GM18909 (cell line): ENCODE measurements around the gene OOEP.
A peak's percentile ranks its signal among the peaks of the same experiment; 100 is the strongest.
"Not testable (repeated sequence)": the region's sequence is repeated elsewhere in the genome, so short reads cannot be mapped to it uniquely, and the experiment has no call there.

ENCODE experiments used
- ATAC-seq: cut with Tn5 transposase; IDR thresholded peaks from one replicate; pipeline ENCODE4 v1.9.1; 2021; ENCODE audit warnings: mild to moderate bottlenecking; ENCODE audit not compliant: unreplicated experiment, poor library complexity

The OOEP gene

DNA sequence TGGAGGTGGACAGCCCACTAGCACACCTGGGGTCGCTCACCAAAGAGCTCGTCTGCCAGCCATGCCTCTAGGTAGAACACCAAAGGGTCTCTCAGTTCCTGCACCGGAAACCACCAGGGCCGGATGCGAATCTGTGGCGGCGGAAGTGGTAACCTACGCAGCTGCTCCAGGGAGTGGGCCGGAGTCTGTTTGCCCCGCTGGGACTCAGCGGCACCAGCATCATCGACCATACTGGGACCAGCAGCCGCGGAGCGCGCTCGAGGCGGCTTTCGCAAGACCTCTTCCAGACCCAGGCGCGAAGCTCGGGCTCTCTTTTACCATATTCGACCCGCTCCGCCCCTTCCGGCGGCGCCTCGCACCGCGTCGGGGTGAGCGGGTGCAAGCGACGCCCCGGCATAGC is at the start of gene OOEP:
TSS of gene OOEP (minus strand) at position 335 of the 400 bp plus-strand sequence. CDS start at position 230, 105 bp downstream.
- ATAC-seq = no peak

DNA sequence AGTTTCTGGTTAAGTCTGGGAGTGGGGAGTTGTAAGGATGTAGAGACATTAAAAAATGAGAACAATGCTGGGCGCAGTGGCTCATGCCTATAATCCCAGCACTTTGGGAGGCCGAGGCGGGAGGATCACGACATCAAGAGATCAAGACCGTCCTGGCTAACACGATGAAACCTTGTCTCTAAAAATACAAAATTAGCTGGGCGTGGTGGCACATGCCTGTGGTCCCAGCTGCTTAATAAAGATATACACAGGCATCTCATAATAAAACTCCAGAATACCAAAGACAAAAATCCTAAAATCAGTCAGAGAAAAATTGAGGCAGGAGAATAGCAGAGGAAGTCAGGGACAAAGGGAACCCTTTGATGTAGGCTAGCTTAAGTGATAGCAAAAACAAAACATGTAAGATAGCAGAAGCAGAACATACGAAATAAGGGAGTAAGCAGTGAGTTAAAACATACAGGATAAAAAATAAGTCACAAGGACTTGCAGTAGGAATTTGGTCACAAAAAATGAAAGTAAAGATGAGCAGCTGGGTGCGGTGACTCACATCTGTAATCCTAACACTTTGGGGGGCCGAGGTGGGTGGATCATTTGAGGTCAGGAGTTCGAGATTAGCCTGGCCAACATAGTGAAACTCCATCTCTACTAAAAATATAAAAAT is 48.5 kb upstream of the OOEP start:
- ATAC-seq = no peak

DNA sequence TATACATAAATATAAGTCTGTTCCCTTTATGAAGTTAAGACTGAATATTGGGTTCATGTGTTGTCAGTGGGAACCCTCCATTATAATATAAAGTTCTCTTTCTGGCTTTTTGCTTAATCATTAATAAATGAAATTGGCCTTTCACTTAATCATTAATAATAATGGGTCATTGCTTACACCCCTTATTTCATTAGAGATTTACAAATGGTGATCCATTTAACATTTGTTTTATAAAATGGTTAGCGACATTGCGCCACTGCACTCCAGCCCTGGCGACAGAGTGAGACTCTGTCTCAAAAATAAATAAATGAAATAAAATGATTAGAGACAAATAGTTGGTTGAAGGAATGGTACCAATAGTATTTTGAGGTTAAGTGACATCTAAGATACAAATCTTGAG is 43.4 kb upstream of the OOEP start:
- no peak for ATAC-seq

DNA sequence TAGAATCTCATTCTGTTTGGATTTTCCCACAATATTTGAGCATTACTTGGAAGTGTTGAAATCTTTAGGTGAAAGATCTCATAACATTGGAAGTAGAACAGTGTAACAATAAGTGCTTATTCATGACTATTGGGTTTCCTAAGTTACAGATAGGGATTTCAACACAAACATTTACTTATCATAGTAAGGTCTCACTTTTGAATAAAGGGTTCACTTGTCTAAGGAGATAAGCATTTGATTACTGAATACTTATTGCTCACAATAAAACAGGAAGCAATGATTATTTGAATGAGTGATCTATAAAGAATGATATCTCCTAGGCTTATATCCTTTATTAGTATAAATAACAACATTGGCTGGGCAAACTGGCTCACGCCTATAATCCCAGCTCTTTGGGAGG is 39.7 kb upstream of the OOEP start:
- ATAC-seq = no peak

DNA sequence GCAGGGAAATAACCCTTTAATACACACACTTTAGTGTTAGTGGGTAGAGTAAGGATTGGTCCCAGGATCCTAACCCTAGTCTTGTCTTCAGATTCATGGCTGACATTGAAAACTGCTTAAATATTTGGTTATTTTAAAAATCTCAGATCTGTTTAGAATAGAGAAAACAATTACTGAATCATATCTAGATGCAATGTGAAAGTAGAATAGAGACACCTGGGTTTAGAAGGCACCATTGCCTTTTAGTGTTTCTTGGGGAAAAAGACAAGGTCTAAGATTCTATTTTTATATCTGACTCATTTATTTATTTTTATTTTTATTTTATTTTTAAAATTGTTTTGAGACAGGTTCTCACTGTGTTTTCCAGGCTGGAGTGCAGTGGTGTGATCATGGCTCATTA is 31.0 kb upstream of the OOEP start:
- ATAC-seq = no peak

DNA sequence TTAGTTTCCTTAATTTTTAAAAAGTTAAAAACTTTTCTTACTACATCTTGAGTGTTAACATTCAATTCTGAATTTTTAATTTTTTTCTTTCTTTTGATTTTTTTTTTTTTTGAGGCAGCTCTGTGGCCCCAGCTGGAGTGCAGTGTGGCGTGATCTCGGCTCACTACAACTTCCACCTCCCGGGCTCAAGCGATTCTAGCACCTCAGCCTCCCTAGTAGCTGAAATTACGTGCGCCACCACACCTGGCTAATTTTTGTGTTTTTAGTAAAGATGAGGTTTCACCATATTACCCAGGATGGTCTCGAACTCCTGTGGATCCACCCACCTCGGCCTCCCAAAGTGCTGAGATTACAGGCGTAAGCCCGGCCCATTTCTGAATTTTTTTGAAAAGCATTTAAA is 26.2 kb upstream of the OOEP start:
- ATAC-seq = no peak

DNA sequence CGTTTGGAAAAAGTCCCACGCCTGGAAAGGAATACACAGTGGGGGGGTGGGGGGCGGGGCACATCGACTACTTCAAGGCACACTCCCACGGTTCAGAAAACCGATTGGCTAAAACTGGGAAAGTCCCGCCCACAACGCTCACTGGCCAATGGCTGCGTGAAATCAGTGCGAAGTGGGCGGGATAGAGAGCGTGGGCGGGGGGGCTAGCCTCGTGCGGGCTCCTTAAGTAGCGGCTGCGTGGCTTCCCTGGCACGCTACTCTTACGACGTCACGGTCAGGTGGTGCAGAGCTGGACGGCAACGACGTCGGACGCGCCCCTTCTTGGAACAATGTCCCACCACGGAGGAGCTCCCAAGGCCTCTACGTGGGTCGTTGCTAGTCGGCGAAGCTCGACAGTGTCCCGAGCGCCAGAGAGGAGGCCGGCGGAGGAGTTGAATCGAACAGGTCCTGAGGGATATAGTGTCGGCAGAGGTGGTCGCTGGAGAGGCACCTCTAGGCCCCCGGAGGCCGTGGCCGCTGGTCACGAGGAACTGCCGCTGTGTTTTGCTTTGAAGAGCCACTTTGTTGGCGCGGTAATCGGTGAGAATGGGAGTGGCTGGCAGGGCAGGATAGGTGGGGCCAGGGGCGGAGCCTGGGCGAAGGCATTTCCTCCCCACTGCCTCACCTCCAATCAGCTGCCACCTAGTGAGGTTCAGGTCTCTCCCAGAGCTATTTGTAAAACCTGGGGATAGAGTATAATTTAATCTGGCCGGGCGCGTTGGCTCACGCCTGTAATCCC is 25.1 kb upstream of the OOEP start, which contains the start of gene DDX43:
TSS of gene DDX43 (plus strand) at position 252 of the 778 bp plus-strand sequence. CDS start at position 330, 78 bp downstream.
- ATAC-seq = no peak

DNA sequence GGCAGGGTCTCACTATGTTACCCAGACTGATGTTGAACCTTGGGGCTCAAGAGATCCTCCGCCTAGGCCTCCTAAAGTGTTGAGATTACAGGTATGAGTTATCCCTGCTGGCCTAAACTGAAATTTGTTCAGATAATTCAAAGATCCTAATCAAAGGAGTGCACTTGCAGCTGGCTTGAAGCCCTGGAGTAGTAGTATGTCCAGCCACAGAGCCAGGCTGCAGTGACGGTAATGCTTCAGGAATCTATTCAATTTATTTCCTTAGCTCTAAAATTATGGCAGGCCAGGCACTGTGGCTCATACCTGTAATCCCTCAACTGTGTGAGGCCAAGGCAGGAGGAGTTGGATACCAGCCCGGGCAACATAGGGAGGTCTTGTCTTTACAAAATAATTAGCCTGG is 23.6 kb upstream of the OOEP start:
- ATAC-seq = no peak

DNA sequence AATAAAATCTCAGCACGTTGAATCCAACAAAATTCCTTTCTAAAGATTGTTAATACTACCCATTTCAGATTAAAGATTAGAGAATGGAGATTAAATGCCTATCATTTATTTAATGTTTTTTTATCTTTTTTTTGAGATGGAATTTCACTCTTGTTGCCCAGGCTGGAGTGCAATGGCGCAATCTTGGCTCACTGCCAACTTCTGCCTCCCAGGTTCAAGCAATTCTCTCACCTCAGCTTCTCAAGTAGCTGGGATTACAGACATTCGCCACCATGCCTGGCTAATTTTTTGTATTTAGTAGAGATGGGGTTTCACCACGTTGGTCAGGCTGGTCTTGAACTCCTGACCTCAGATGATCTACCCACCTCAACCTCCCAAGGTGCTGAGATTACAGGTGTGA is 22.5 kb upstream of the OOEP start:
- ATAC-seq = not testable (repeated sequence)

DNA sequence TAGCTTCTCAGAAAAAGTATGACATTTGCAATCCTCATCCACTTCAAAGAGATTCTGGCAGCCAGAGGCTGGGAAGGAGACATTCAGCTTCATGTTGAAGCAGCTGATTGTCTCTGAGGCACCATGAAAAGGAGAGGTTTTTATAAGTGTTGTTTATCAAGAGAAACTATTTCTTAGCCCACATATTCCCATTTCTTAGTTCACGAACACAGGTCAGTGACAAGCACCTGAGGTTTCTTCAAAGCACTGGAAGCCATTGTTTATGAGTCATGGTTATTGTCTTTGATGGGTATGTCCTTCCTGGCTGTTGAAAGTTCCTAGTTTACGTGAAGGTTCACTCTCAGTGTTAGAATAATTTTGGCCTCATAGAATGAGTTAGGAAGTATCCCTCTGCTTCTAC is 22.0 kb upstream of the OOEP start:
- ATAC-seq = no peak

DNA sequence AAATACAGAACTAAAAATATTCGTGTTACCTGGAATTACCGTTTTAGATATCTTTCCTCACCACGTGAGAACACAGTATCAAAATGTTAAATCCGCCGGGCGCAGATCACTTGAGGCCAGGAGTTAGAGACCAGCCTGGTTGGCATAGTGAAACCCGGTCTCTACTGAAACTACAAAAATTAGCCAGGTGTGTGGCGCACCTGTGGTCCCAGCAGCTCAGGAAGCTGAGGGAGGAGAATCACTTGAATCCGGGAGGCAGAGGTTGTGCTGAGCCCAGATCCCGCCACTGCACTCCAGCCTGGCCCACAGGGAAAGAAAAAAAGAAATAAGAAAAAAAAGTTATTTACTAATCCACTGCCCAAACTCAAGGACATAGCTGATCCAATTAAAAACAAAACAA is 20.2 kb upstream of the OOEP start:
- no peak for ATAC-seq

DNA sequence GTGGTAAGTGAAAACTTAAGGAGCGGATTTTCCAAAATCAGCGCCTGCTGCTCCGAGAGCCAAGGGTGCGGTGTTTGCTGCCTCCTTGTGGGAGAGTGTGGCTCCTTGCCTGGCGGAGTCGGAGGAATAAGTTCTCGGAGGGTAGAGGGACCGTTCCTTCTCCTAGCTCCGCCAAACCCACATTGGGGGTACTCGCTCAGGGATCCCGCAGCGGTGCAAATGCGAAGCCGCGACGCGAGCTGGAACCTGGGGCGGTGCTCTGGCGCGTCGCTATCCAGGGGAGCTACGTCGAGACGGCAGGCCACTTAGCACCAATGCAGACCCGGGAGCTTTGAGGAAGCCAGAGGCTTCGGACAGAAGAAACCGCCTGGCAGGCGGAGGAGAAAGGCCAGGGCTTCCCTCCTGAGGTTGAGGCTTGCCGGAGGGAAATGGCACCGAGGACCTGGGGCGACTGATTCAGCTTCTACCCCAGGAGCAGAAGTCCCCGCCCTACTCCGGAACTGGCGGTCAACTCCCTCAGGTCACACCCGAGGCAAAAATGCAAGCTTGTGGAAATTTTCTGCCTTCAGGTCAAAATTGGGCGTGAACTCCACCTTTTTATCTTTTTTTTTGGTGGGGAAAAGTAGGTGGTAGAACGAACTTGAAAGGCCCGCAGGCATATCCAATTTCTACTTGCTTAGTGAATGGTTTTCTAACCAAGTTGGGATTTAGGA is 19.3 kb upstream of the OOEP start:
- peak; percentile 87 for ATAC-seq

DNA sequence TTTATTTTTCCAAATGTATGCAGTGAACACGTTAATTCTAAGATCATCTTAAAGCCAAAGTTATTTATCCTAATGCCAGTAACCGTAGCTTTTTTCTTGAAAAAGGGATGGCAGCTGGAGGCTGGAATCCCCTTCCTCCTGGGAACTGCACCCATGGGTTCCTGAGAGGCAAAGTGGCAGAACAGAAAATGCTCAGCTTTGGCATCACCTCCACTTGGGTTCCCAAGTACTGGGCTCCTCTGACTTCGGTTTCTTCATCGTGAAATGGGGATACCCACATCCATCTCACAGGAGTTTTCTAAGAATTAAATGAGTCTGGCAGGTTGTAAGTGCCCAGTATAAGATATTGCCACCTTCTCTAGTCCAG is 18.7 kb upstream of the OOEP start:
- ATAC-seq = peak; percentile 25

DNA sequence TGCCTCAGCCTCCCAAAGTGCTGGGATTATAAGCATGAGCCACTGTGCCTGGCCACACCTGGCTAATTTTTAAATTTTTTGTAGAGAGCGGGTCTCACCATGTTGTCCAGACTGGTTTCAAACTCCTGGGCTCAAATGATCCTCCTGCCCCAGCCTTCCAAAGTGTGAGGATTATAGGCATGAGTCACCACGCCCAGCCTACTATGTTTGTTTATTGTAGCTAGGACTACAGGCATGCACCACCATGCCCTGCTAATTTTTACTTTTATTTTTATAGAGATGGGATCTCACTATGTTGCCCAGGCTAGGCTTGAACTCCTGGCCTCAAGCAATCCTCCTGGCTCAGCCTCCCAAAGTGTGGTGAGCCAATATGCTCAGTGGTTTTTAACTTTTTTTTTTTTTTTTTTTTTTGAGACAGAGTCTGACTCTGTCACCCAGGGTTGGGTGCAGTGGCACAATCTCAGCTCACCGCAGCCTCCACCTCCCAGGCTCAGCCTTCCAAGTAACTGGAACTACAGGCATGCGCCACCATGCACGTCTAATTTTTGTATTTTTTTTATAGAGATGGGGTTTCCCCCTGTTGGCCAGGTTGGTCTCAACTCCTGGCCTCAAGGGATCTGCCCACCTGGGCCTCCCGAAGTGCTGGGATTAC is 12.9 kb upstream of the OOEP start:
- no peak for ATAC-seq

DNA sequence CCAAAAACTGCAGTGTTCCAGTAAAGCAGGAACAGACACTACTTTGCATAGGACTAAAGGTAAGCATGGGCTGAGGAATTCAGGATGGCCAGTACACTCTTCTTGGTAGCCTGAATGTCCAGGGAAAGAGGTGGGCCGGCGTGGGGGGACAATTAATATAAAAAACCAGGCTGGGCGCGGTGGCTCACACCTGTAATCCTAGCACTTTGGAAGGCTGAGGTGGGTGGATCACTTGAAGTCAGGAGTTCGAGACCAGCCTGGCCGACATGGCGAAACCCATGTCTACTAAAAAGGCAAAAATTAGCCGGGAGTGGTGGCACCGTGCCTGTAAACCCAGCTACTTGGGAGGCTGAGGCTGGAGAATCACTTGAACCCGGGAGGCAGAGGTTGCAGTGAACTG is 11.8 kb upstream of the OOEP start:
- not testable (repeated sequence) for ATAC-seq

DNA sequence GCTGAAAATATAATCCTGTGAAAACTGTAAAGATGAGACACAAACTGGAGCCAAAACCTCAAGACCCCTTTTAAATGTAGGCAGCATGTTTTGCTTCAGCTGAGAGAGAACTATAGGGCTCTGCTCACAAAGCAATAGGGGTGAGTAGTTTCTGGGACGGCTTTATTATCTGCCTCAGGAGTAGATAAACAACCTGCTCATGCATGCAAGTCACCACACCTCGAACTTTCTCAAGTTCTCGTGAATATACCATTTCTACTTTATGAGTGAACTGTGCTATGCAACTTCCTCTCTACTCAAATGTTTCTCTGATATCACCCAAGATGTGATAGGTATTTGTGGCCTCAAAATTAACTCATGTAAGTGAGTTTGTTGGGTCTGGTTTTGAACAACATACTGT is 7.5 kb upstream of the OOEP start:
- ATAC-seq = no peak

DNA sequence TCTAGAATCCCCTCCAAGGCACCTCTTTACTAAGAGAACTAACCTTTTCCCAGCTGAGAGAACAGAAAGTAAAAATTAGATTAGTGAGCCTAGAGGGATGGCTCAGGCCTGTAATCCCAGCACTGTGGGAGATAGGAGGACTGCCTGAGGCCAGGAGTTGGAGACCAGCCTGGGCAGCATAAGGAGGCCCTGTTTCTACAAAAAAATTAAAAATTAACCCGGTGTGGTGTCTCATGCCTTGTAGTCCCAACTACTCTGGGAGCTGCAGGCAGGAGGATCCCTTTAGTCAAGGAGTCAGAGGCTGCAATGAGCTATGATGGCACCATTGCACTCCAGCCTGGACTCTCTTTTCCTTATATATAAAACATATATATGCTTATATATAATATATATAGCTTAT is 5.5 kb upstream of the OOEP start:
- no peak for ATAC-seq

DNA sequence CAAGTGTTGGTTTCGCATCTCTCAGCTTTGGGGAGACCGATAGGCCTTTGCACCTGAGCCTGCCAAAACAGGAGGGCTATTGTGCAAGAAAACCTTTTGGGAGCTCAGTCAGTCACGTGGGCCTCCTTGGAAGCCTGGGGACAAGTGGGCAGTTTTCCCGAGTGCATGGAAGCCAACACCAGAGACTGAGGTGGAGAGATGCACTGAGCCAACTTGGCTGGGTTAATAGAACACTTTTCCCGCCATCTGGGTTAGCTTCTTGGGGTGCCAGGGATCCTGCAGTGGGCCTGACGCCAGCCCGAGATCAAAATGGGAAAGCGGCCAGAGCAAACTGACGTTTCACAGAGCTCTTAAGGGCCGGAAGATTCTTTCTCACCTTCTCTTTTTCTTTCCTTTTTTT is 2.8 kb upstream of the OOEP start:
- no peak for ATAC-seq

DNA sequence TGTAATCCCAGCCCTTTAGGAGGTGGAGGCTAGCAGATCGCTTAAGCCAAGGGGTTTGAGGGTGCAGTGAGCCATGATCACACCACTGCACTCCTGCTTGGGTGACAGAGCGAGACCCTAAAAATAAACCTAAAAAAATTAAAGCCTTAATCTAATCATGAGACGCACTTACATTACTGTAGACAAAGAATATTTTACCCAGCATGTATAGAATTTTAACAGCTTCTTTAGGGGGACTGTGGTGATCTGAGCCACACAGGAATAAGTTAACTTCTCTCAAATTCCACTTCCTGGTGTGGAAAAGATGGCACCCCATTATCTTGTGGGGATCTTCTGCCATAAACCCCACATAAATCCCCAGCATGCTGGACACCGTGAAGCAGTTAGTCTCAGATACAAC is 2.3 kb upstream of the OOEP start:
- no peak for ATAC-seq

DNA sequence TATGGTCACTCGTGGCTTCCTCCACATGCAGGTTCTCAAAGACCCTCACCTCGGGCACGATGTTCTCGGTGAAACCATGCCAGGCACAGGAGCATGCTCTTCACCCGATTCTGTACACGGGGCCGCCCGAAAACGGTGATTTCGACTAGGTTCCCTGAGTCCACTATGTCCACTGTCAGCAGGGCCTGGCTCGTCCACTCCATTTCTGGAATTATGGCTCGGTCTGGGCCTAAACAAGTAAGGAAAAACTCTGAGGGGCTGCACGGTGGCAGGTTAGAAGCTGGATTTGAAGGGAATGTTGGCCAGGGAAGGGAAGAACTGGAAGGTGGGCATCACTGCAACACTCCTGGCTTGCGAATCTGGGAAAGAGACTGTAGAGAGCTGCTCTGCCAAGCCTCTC is 540 bp downstream of the OOEP start:
- no peak for ATAC-seq

DNA sequence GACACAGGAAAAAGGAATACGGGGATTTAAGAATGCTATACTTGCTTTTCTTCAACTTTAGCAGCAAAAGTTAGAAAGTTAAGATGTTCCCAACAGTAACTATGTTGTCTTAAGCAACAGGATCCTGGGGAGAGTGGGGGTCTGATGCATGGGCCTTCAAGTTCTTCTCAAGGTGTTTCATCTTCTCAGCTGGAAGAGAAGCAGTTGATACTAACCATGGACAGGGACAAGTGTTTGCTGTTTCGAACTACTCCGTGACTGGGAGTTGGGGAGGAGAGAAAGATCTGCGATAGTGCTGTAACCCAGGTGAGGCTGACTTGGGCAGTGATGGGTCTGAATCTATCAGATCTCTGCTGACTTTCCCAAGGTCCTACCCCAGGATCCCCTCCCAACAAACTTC is 1.0 kb downstream of the OOEP start:
- ATAC-seq = no peak
